Measurements from ENCODE around the gene GALNT10.

GALNT10 gene

DNA sequence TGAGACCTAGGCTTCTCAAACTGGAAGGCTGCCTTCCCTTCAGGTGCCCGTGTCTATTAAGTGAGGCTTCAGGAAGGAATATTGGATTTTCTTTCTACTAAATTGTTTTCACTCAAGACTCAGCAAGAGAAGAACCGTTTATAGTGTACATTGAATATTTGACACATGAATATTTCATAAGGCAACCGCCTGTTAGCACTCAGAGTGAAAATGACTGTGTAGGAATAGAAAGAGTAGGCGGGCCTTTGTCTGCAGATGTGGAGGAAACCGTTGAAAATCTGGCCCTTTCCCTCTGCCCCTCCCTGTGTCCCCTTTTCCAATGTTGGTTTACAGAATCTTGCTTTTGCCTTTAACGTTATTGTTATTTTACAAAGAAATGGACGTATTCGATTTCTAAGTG, 261.4 kb downstream of the GALNT10 start:
- intact Hi-C loops (cut with DNase I) = no loop called here
- no peak for DNase-seq

DNA sequence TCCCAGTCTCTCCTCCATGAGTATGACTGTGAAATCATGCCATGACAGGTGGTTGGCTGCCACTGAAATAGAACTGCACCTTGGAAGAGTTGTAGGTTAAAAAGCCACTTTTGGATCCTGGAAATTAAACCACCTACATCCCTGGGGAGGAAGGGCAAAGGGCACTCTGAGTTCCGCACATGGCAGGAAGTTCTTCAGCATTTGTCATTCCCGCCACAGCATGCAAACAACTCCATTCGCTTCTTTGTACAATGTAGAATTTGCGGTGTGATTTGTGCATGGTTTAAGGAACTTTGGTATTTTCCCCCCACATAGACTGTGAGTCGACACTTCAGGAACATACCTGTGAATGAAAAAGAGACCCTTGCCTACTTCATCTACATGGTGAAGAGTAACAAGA, 265.1 kb downstream of the GALNT10 start:
- DNase-seq = no peak

DNA sequence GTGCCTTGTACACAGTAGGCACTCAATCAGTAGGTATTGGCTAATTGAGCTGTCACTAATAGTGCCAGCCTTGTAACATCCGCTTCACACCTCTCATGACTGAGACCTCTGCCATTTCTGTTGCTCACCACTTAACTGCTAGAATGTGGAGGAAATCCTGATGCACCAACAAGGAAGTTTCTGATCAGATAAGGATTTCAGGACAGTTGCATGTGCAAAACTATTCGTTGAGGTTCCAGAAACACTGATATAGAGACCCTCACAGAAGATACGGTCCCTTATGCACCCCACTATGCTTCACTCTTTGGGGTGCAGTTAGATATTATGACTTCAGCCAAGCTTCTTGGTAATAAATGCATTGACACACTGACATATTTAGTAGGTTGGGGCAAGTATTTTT, 266.0 kb downstream of the GALNT10 start:
- DNase-seq = no peak
- intact Hi-C loops (cut with DNase I) = no loop called here

More for the DNA sequence above, 265.1 kb downstream of the GALNT10 start:
- intact Hi-C loops (cut with DNase I) = no loop called here

DNA sequence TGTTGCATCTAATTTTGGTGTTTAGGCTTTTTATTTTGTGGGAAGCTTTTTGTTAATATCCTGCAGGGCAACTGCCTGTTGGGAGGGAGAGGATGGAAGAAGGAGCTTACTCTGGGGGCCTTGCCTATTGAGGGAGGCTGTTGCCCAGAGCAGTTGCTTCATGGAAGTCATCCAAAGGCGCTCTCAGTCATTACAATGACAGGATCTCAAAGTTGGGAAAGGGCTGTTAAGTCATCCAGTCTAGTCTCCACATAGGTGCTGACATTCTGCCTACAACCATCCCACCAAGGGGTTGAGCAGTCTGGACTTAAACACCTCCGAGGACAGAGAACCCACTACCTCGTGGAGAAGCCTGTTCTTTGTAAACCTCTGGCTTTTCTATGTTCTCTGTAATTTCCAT, 268.5 kb downstream of the GALNT10 start:
- intact Hi-C loops (cut with DNase I) = no loop called here
- DNase-seq = no peak

DNA sequence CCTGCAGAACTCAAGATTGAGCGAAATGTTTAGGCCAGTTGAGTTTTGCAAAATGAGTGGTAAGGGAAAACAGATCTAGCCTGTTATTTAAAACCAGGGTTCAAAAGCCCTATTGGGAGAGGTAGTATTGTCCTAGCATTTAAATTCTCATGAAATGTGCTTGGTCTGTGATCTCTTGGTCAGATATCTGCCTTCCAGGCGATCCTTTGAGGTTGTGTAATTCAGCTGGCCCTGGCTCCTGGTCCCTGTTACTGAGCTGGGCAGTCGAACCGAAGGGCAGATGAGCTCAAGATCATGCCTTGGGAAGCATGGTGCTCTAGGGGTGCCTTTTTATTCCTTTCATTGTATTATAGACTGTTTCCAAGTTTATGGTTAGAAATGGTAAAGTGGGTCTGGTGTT, 269.6 kb downstream of the GALNT10 start:
- no peak for DNase-seq
- intact Hi-C loops (cut with DNase I) = no loop called here

DNA sequence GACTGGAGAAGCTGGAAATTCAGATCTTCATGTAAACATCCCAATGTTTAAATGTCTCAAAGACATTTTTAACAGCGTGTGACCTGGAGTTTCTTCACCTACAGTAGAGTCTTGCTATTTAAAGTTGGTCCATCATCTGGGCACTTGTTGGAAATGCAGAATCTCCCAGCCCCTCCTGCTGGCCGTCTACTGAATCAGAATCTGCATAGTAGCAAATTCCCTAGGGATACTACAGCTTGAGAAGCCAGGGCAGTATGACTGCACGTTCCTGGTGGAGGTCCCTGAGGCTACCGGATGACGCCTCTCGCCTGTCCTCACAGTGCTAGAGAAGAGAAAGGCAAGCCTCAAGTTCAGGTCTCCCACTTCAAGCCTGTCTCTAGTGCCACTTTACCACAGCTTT, 271.0 kb downstream of the GALNT10 start:
- intact Hi-C loops (cut with DNase I) = no loop called here
- DNase-seq = no peak

DNA sequence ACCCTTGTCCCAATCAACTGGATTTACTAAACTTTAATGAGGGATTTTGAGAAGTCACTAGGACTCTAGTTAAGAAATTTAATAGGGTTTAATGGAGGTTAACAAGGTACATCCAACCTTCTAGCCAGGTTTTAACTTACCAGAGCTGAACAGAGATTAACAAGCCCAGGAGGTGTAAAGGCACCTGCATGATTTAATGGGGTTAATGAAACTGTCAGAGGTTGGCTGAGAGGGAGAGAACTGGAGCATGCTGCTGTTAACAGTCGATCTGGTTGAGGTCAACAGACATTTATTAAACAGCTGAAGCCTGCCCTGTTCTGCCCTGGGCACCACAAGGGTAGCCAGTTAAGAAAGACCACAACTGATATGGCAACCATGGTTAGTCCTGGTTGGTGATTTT, 273.9 kb downstream of the GALNT10 start:
- no peak for DNase-seq
- intact Hi-C loops (cut with DNase I) = no loop called here

DNA sequence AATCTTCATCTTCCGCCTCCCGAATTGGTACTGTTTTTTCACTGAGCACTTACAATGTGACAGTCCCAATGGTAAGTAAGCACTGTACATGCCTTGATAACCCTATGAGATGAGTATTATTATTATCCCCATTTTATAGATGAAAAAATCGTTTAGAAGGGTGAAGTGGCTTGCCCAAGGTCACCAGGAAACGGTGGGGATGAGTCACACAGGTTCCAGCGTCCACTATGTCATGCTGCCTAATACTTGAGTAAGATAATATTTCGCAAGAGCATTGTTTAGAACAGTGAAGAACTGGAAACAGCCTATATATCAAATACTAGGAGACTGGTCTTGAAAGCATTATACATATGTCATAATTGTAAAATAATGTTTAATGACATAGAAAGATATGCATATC, 274.6 kb downstream of the GALNT10 start:
- intact Hi-C loops (cut with DNase I) = no loop called here
- no peak for DNase-seq

DNA sequence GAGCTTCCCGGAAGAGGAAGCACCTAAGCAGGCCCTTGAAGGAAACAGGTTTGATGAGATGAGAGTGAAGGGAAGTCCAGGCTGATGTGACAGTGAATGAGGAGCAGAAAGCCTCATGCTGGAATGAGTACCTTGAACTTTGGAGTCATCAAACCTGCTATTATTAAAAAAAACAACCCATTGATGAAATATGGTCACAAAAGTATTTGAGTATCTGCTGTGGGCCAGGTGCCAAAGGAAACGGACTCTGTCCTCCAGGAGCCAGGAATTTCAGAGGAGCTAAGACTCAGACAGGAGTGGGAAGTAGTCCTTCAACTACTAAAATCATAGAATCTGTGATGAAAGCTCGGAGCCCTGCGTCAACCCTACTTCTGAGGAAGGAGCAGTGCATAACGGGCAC, 275.6 kb downstream of the GALNT10 start:
- no peak for DNase-seq
- intact Hi-C loops (cut with DNase I) = no loop called here

DNA sequence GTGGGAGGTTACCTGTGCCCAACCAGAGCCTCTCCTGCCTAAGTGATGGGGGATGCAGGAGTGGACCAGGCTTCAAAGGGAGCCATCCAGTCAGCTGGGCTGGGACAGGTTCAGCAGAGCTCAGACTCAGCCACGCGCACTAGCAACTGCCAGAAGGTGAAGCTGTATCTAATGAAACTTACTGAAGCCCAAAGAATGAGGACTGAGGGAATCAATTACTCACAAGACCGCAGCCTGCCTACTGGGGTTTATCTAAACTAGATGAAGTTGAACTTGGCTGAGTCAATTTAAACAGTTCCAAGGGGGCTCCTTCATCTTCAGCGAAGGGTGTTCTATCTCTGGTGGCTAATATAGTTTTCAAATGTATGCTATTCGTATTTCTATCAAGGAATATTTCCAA, 276.1 kb downstream of the GALNT10 start:
- intact Hi-C loops (cut with DNase I) = loop anchor here (1.0 kb wide), 1 partner anchor 144 kb away; no protein-coding TSS in a partner anchor
- no peak for DNase-seq

DNA sequence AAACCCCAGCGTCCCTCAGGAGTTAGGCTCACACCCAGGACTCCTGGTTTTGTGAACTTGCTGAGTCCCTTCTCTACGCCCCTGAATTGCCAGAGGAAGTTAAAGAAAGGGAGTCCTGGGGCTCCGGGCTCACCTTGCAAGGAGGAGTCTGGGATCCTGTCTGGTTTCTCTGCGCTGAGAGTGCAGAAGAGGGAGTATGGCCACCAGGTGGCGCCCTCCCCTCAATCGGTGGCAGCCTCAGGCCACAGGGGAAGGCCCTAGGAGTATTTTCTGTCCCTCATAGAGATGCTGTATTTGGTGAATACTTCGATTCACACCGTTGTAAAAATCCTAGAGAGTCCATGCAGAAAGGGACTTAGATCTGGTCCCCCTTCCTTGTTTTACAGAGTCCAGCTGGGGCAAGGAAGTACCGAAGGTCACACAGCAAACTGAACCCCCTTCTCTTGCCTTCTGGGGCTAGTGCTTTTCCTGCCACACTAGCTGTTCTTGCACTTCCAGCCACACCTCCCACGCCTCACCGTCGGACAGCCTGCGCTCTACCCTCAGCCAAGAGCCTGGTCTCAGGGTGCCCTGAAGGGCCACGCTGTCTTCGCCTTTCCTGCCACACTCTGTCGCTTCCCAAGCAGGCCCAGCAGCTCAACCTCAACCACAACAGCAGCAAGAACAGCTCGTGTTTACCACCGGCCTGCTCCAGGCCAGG, 277.3 kb downstream of the GALNT10 start:
- DNase-seq = peak; percentile 57 to 97 (median 82)
- intact Hi-C loops (cut with DNase I) = loop anchor here (1.0 kb wide), 1 partner anchor 142 kb away; no protein-coding TSS in a partner anchor

DNA sequence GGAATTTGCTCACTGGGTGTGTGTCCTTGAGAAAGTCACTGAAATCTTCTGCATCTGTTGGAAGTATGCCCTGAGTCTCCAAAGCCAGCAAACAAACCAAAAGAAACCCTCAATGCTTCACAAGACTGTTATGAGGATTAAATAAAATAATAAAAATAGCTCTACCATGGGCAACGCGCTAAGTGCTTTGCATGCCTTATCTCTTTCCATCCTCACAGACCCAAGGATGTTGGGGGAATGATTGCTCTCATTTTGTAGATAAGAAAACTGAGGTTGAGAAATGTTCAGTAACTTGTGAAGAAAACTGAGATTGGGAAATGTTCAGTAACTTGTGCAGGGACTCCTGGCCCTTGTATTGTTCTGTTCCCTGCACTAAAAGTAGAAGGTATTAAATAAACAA, 279.6 kb downstream of the GALNT10 start:
- DNase-seq = no peak
- intact Hi-C loops (cut with DNase I) = no loop called here

Data from posterior cingulate gyrus (tissue), 11 donors.